Epithelial cell of esophagus (primary cell): ENCODE data around the gene GALK1.

ENCODE experiments used
- DNase-seq: peaks from one replicate; pipeline ENCODE4 v3.0.0; 2010; ENCODE audit warnings: low read depth
- H3K4me3 ChIP-seq: 2 replicates; pipeline ENCODE4 v1.5.1; 2011; ENCODE audit warnings: mild to moderate bottlenecking, low read length, control low read depth
- TF ChIP-seq, protein P1 (sequence below): IDR thresholded peaks from 2 replicates; pipeline ENCODE4 v1.5.1; 2011; ENCODE audit warnings: low read depth, mild to moderate bottlenecking, low read length, control low read depth, inconsistent platforms; ENCODE audit not compliant: insufficient read depth; ENCODE audit errors: missing control alignments

GALK1 gene

DNA sequence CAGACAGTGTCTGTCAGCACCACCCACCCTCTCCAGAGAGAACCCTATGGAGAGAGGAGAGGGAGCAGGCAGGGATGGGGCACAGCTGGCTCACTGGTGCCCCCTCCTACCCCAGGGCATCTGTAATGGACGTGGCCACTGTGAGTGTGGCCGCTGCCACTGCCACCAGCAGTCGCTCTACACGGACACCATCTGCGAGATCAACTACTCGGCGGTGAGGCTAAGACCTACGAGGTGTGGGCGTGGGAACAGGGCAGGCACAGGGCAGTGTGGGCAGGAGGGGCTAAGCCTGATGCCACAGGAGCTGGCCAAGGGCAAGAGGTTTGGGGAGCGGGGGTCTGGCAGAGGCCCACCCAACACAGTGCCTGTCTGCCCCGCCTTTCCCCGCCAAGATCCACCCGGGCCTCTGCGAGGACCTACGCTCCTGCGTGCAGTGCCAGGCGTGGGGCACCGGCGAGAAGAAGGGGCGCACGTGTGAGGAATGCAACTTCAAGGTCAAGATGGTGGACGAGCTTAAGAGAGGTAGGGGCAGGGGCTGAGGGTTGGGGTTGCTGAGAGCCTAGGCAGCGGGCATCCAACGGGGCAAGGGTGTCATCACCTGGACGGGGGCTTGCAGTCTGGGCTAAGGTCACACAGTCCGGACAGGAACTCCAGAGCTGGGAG lies 28.7 kb downstream of the GALK1 start:
- H3K4me3 ChIP-seq = no peak overlapping the region
- DNase-seq = no peak
- TF ChIP-seq, protein P1, sequence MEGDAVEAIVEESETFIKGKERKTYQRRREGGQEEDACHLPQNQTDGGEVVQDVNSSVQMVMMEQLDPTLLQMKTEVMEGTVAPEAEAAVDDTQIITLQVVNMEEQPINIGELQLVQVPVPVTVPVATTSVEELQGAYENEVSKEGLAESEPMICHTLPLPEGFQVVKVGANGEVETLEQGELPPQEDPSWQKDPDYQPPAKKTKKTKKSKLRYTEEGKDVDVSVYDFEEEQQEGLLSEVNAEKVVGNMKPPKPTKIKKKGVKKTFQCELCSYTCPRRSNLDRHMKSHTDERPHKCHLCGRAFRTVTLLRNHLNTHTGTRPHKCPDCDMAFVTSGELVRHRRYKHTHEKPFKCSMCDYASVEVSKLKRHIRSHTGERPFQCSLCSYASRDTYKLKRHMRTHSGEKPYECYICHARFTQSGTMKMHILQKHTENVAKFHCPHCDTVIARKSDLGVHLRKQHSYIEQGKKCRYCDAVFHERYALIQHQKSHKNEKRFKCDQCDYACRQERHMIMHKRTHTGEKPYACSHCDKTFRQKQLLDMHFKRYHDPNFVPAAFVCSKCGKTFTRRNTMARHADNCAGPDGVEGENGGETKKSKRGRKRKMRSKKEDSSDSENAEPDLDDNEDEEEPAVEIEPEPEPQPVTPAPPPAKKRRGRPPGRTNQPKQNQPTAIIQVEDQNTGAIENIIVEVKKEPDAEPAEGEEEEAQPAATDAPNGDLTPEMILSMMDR = no peak

- DNase-seq = no peak
- no peak overlapping the region for H3K4me3 ChIP-seq
- TF ChIP-seq, protein P1 = no peak
These were observed 30.2 kb downstream of the GALK1 start for GRCh38 chr17:75734674-75735294.

- TF ChIP-seq, protein P1 = no peak
- no peak overlapping the region for H3K4me3 ChIP-seq
- DNase-seq = no peak
These were observed 31.5 kb downstream of the GALK1 start for GRCh38 chr17:75733471-75733870.

DNA sequence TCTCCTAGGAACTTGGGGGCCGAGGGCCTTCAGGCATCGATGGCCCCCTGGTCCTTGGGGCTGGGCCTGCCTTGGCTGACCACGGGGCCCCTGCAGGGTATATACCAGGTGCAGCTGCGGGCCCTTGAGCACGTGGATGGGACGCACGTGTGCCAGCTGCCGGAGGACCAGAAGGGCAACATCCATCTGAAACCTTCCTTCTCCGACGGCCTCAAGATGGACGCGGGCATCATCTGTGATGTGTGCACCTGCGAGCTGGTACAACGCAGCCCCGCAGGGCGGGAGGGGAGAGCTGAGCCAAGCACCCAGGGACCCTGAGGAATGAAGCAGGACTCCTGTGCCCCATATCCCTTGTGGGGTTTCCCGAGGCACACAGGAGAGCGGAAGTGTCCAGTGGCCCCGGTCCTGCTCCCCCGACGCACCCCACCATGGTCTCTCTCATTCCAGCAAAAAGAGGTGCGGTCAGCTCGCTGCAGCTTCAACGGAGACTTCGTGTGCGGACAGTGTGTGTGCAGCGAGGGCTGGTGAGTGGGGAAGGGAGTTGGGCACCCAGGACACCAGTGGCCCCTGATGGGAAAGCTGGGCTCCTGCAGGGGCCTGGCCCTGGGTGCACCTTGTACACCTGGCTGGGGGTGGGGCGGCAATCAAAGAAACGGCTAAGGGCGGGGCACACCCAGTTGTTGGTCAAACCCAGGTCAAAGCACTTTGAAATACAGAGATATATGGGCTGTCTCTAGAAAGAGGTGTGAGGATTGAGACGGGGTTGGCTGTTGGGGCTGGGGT lies 33.1 kb downstream of the GALK1 start:
- H3K4me3 ChIP-seq = no peak overlapping the region
- TF ChIP-seq, protein P1 = no peak
- no peak for DNase-seq

GRCh38 chr17:75731086-75731715 lies 33.8 kb downstream of the GALK1 start:
- DNase-seq = no peak

DNA sequence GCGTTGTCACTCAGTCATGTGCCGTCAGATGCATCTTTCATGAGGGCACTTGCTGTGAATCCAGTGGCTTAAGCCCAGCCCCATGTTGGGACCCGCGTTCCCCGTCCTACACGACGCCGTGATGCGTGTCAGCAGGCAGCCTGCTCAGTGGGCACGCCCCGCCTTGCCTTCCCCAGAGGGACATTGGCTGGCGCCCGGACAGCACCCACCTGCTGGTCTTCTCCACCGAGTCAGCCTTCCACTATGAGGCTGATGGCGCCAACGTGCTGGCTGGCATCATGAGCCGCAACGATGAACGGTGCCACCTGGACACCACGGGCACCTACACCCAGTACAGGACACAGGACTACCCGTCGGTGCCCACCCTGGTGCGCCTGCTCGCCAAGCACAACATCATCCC lies 34.9 kb downstream of the GALK1 start:
- H3K4me3 ChIP-seq = no peak overlapping the region
- no peak for DNase-seq
- TF ChIP-seq, protein P1 = no peak

More at GRCh38 chr17:75731086-75731715, 33.8 kb downstream of the GALK1 start:
- no peak overlapping the region for H3K4me3 ChIP-seq
- TF ChIP-seq, protein P1 = no peak
